Smooth muscle cell (in vitro differentiated cells): ENCODE data around the gene CPXM2. TPM values are rescaled to one million over a fixed set of nuclear protein-coding genes. Genes with fewer than 3 reads are reported as not detected.

Experiments
- DNase-seq: peaks from one replicate; lab custom pipeline; 2025; ENCODE audit not compliant: unreplicated experiment; lab: John Stamatoyannopoulos, UW
- H2AFZ ChIP-seq: fragments of 200-600 bp; sonication (generic); 2 replicates; pipeline ENCODE4 v1.6.0; 2016; ENCODE audit warnings: antibody characterized with exemption, low read depth, mild to moderate bottlenecking
- H3F3A ChIP-seq: fragments of 200-600 bp; sonication (generic); 2 replicates; pipeline ENCODE4 v1.6.0; 2017; ENCODE audit warnings: antibody characterized with exemption, low read depth
- H3K27ac ChIP-seq: fragments of 200-600 bp; sonication (generic); 2 replicates; pipeline ENCODE4 v1.5.1; 2016; ENCODE audit warnings: low read depth, mild to moderate bottlenecking
- H3K27me3 ChIP-seq: fragments of 200-600 bp; sonication (generic); 2 replicates; pipeline ENCODE4 v1.6.1; 2016; ENCODE audit warnings: low read depth, mild to moderate bottlenecking
- H3K36me3 ChIP-seq: fragments of 200-600 bp; sonication (generic); 2 replicates; pipeline ENCODE4 v1.5.1; 2016; ENCODE audit warnings: low read depth
- H3K4me1 ChIP-seq: fragments of 200-600 bp; sonication (generic); 2 replicates; pipeline ENCODE4 v1.5.1; 2016; ENCODE audit warnings: low read depth
- H3K4me2 ChIP-seq: fragments of 200-600 bp; sonication (generic); 2 replicates; pipeline ENCODE4 v1.6.0; 2016; ENCODE audit warnings: mild to moderate bottlenecking
- H3K4me3 ChIP-seq: fragments of 200-600 bp; sonication (generic); 2 replicates; pipeline ENCODE4 v1.5.1; 2016; ENCODE audit warnings: mild to moderate bottlenecking
- H3K79me2 ChIP-seq: fragments of 200-600 bp; sonication (generic); 2 replicates; pipeline ENCODE4 v1.6.0; 2016; ENCODE audit warnings: low read depth, mild to moderate bottlenecking
- H3K9ac ChIP-seq: fragments of 200-600 bp; sonication (generic); 2 replicates; pipeline ENCODE4 v1.6.0; 2016; ENCODE audit warnings: low read depth
- H3K9me3 ChIP-seq: fragments of 200-600 bp; sonication (generic); replicated peaks from 2 replicates; pipeline ENCODE4 v1.5.1; 2016; ENCODE audit warnings: low read depth
- H4K20me1 ChIP-seq: fragments of 200-600 bp; sonication (generic); 2 replicates; pipeline ENCODE4 v1.6.0; 2016; ENCODE audit warnings: low read depth
- CTCF ChIP-seq: fragments of 200-600 bp; sonication (generic); IDR thresholded peaks from 2 replicates; pipeline ENCODE4 v1.5.1; 2017; ENCODE audit warnings: borderline replicate concordance, mild to moderate bottlenecking, antibody characterized with exemption; ENCODE audit not compliant: insufficient read depth, poor library complexity, severe bottlenecking
- WGBS: methylation state at CpG from one replicate; pipeline ENCODE4 v1.1.7; 2016; ENCODE audit warnings: low lambda C conversion rate; 5-methylcytosine and 5-hydroxymethylcytosine counted together
- polyA plus RNA-seq: library from polyadenylated mRNA; unstranded; fragments of >200 nt; fragmentation: Nextera tagmentation; extraction: Ambion mirVana; gene quantifications from 2 replicates; pipeline ENCODE4 v1.2.1, GENCODE V29; 2016
- total RNA-seq: library from RNA; depleted of rRNA; stranded (reverse); fragments of >200 nt; gene quantifications from 2 replicates; pipeline ENCODE4 v1.2.3, GENCODE V29; 2014

Gene CPXM2
- total and polyA plus RNA-seq, 2 experiments from 2014 or later = 31.2 to 65.5 TPM

DNA sequence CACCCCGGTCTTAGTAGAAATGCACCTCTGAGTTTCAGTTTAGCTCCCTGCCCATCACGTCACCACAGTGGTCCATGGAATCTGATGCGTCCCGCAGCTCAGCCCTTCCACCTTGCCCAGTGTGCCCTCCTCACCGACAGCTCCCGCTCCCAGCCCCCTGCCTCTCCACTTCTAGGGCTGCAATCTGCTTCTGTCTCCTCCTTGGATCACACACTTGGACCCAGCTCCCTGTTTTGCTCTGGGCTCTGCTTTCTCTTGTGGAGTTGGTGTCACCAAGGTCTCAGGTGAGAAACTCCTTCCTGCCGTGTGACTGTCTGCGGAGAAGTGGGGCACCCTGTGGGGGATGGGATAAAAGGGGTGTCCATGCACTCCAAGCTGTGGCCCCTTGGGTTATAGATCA is 187.5 kb downstream of the CPXM2 start:
- DNase-seq = no peak
- Histone ChIP-seq H3K4me1 (no peaks in the 10 kb centered on the region), H3K27me3 (peaks cover 27% of the 10 kb centered on the region), H3K4me2 (no peak overlapping the region), H3K79me2 (no peaks in the 10 kb centered on the region), H3K27ac (no peak overlapping the region), H2AFZ (no peak overlapping the region), H4K20me1 (no peaks in the 10 kb centered on the region), H3K9me3 (no peaks in the 10 kb centered on the region), H3K36me3 (no peaks in the 10 kb centered on the region), H3F3A (no peaks in the 10 kb centered on the region), H3K4me3 (no peak overlapping the region), H3K9ac (no peak overlapping the region)
- no peak for TF ChIP-seq CTCF
- 95% methylated on average over 8 of the region's 8 CpGs for whole genome bisulfite sequencing

DNA sequence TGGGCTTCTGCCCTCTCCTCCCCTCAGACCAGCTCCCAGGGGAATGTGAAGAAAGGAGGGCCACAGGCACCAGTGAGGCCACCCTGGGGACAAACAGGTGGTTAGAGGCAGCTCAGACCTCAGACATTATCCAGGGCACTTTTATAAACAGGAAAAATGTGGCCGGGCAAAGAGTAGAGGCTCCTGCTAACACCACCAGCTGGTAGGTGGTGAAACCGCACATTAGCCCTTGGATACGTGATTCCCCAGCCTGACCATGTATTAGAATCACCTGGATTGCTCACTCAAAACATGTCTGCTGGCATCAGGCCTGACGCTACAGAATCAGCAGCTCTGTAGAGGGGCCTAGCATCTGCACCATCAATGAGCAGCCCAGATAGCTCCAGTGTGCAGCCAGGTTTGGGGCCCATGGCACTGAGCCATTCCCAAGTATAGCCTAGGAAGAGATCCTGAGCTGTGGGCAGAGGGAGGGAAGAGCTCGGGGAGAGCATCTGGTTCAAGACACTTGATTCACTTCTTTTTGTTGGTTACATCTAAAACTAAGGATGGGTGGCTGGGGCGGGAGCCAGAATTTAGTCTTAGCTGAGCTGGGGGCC is 188.3 kb downstream of the CPXM2 start:
- Histone ChIP-seq H3K4me1 (no peaks in the 10 kb centered on the region), H3F3A (no peaks in the 10 kb centered on the region), H3K9me3 (no peaks in the 10 kb centered on the region), H3K27me3 (peaks cover 23% of the 10 kb centered on the region), H3K79me2 (no peaks in the 10 kb centered on the region), H3K4me2 (no peak overlapping the region), H3K4me3 (no peak overlapping the region), H3K27ac (no peak overlapping the region), H4K20me1 (no peaks in the 10 kb centered on the region), H2AFZ (no peak overlapping the region), H3K36me3 (no peaks in the 10 kb centered on the region), H3K9ac (no peak overlapping the region)
- no peak for TF ChIP-seq CTCF
- WGBS = 84% methylated on average over 6 of the region's 6 CpGs
- DNase-seq = no peak

Other genes with a start within 250 kb of the CPXM2 start
- not detected in 2 replicates for gene GPR26, start 225.5 kb downstream of the CPXM2 start, total RNA-seq
- not detected in 2 replicates for gene GPR26, start 225.5 kb downstream of the CPXM2 start, polyA plus RNA-seq
- 20.4 and 30.3 TPM in 2 replicates for gene CHST15, start 201.8 kb upstream of the CPXM2 start, total RNA-seq
- 11.4 and 14.1 TPM in 2 replicates for gene CHST15, start 201.8 kb upstream of the CPXM2 start, polyA plus RNA-seq